ENCODE results near the gene ZNF215.
"Not testable (repeated sequence)": the region's sequence is repeated elsewhere in the genome, so short reads cannot be mapped to it uniquely, and the experiment has no call there.

ZNF215 gene

GRCh38 chr11:6926208-6927029 lies at the start of gene ZNF215:
Gene ZNF215, plus strand, starts transcription at chr11:6926426. Its CDS starts 5,847 bp downstream, at chr11:6932273.
- H3K27ac Mint-ChIP-seq = peak within 1 kb of the TSS; percentile 74
- H3K36me3 Mint-ChIP-seq (ENCODE audit: low read depth) = no peaks in the 10 kb centered on the region

GRCh38 chr11:6876914-6877313 lies 49.3 kb upstream of the ZNF215 start:
- Mint-ChIP-seq H3K27me3 (peaks cover 9% of the 10 kb centered on the region), H3K4me1 (ENCODE audit: low read depth) (no peaks in the 10 kb centered on the region), H3K36me3 (ENCODE audit: low read depth) (no peaks in the 10 kb centered on the region), H3K4me3 (no peak overlapping the region), H3K9me3 (no peaks in the 10 kb centered on the region), H3K27ac (no peak overlapping the region)
- DNase-seq = no peak

More at GRCh38 chr11:6926208-6927029, at the start of gene ZNF215:
- peaks cover 50% of the 10 kb centered on the region for H3K27me3 Mint-ChIP-seq
- peak within 1 kb of the TSS; percentile 83 for H3K4me3 Mint-ChIP-seq
- peak; percentile 64 for DNase-seq
- H3K9me3 Mint-ChIP-seq = no peaks in the 10 kb centered on the region
- H3K4me1 Mint-ChIP-seq (ENCODE audit: low read depth) = peaks cover 21% of the 10 kb centered on the region

GRCh38 chr11:6882751-6883150 lies 43.5 kb upstream of the ZNF215 start:
- H3K36me3 Mint-ChIP-seq (ENCODE audit: low read depth) = no peaks in the 10 kb centered on the region
- H3K4me3 Mint-ChIP-seq = no peak overlapping the region
- peaks cover 6% of the 10 kb centered on the region for H3K27me3 Mint-ChIP-seq
- H3K4me1 Mint-ChIP-seq (ENCODE audit: low read depth) = no peaks in the 10 kb centered on the region
- DNase-seq = no peak
- H3K9me3 Mint-ChIP-seq = no peaks in the 10 kb centered on the region
- H3K27ac Mint-ChIP-seq = no peak overlapping the region

- peaks cover 13% of the 10 kb centered on the region for H3K27me3 Mint-ChIP-seq
- H3K4me1 Mint-ChIP-seq (ENCODE audit: low read depth); H3K27ac Mint-ChIP-seq; H3K9me3 Mint-ChIP-seq; DNase-seq; H3K4me3 Mint-ChIP-seq; H3K36me3 Mint-ChIP-seq (ENCODE audit: low read depth): not testable (repeated sequence)
Observed at GRCh38 chr11:6887711-6888110, 38.5 kb upstream of the ZNF215 start.

GRCh38 chr11:6888830-6889229 lies 37.4 kb upstream of the ZNF215 start:
- Mint-ChIP-seq H3K4me3 (no peak overlapping the region), H3K4me1 (ENCODE audit: low read depth) (no peaks in the 10 kb centered on the region), H3K36me3 (ENCODE audit: low read depth) (no peaks in the 10 kb centered on the region), H3K27me3 (peaks cover 8% of the 10 kb centered on the region), H3K9me3 (no peaks in the 10 kb centered on the region), H3K27ac (no peak overlapping the region)
- DNase-seq = no peak

- H3K27me3 Mint-ChIP-seq = peaks cover 8% of the 10 kb centered on the region
Observed at GRCh38 chr11:6889835-6890234, 36.4 kb upstream of the ZNF215 start.

GRCh38 chr11:6892400-6892799 lies 33.8 kb upstream of the ZNF215 start, which contains the start of gene OR2D2:
Gene OR2D2, minus strand, starts transcription at chr11:6892500. Its CDS starts 0 bp downstream, at chr11:6892500.
- H3K36me3 Mint-ChIP-seq (ENCODE audit: low read depth) = no peaks in the 10 kb centered on the region
- H3K27ac Mint-ChIP-seq = no peak within 1 kb of the TSS
- no peak within 1 kb of the TSS for H3K4me3 Mint-ChIP-seq
- H3K27me3 Mint-ChIP-seq = peaks cover 8% of the 10 kb centered on the region
- no peaks in the 10 kb centered on the region for H3K9me3 Mint-ChIP-seq
- H3K4me1 Mint-ChIP-seq (ENCODE audit: low read depth) = no peaks in the 10 kb centered on the region
- no peak for DNase-seq

More at GRCh38 chr11:6889835-6890234, 36.4 kb upstream of the ZNF215 start:
- Mint-ChIP-seq H3K27ac (no peak overlapping the region), H3K4me3 (no peak overlapping the region), H3K4me1 (ENCODE audit: low read depth) (no peaks in the 10 kb centered on the region), H3K9me3 (no peaks in the 10 kb centered on the region), H3K36me3 (ENCODE audit: low read depth) (no peaks in the 10 kb centered on the region)
- DNase-seq = no peak

GRCh38 chr11:6894097-6894496 lies 32.1 kb upstream of the ZNF215 start:
- H3K27me3 Mint-ChIP-seq = peaks cover 21% of the 10 kb centered on the region
- no peaks in the 10 kb centered on the region for H3K9me3 Mint-ChIP-seq
- no peak overlapping the region for H3K27ac Mint-ChIP-seq
- no peaks in the 10 kb centered on the region for H3K4me1 Mint-ChIP-seq (ENCODE audit: low read depth)
- no peaks in the 10 kb centered on the region for H3K36me3 Mint-ChIP-seq (ENCODE audit: low read depth)
- no peak overlapping the region for H3K4me3 Mint-ChIP-seq
- DNase-seq = no peak

- Mint-ChIP-seq H3K4me1 (ENCODE audit: low read depth) (no peaks in the 10 kb centered on the region), H3K27ac (no peak overlapping the region), H3K9me3 (no peaks in the 10 kb centered on the region), H3K36me3 (ENCODE audit: low read depth) (no peaks in the 10 kb centered on the region), H3K4me3 (no peak overlapping the region), H3K27me3 (peaks cover 21% of the 10 kb centered on the region)
- no peak for DNase-seq
Observed at GRCh38 chr11:6895010-6895409, 31.2 kb upstream of the ZNF215 start.

- Mint-ChIP-seq H3K4me3 (no peak overlapping the region), H3K27me3 (peaks cover 13% of the 10 kb centered on the region), H3K27ac (no peak overlapping the region), H3K4me1 (ENCODE audit: low read depth) (no peaks in the 10 kb centered on the region), H3K9me3 (no peaks in the 10 kb centered on the region), H3K36me3 (ENCODE audit: low read depth) (no peaks in the 10 kb centered on the region)
- DNase-seq = no peak
Observed at GRCh38 chr11:6898911-6899310, 27.3 kb upstream of the ZNF215 start.

- no peak for DNase-seq
- H3K27me3 Mint-ChIP-seq = peaks cover 16% of the 10 kb centered on the region
- H3K4me3 Mint-ChIP-seq = no peak overlapping the region
- no peaks in the 10 kb centered on the region for H3K4me1 Mint-ChIP-seq (ENCODE audit: low read depth)
- H3K27ac Mint-ChIP-seq = no peak overlapping the region
- H3K36me3 Mint-ChIP-seq (ENCODE audit: low read depth) = no peaks in the 10 kb centered on the region
- no peaks in the 10 kb centered on the region for H3K9me3 Mint-ChIP-seq
Observed at GRCh38 chr11:6900327-6900999, 25.8 kb upstream of the ZNF215 start.

GRCh38 chr11:6904804-6905203 lies 21.4 kb upstream of the ZNF215 start:
- not testable (repeated sequence) for DNase-seq; H3K27ac Mint-ChIP-seq; H3K27me3 Mint-ChIP-seq; H3K9me3 Mint-ChIP-seq; H3K36me3 Mint-ChIP-seq (ENCODE audit: low read depth); H3K4me1 Mint-ChIP-seq (ENCODE audit: low read depth); H3K4me3 Mint-ChIP-seq

- Mint-ChIP-seq H3K27me3 (no peaks in the 10 kb centered on the region), H3K27ac (no peak overlapping the region), H3K4me3 (no peak overlapping the region), H3K36me3 (ENCODE audit: low read depth) (no peaks in the 10 kb centered on the region), H3K4me1 (ENCODE audit: low read depth) (no peaks in the 10 kb centered on the region), H3K9me3 (no peaks in the 10 kb centered on the region)
- no peak for DNase-seq
Observed at GRCh38 chr11:6911378-6911777, 14.8 kb upstream of the ZNF215 start.

GRCh38 chr11:6911948-6912347 lies 14.3 kb upstream of the ZNF215 start:
- Mint-ChIP-seq H3K27ac (no peak overlapping the region), H3K27me3 (no peaks in the 10 kb centered on the region), H3K36me3 (ENCODE audit: low read depth) (no peaks in the 10 kb centered on the region), H3K4me1 (ENCODE audit: low read depth) (no peaks in the 10 kb centered on the region), H3K4me3 (no peak overlapping the region), H3K9me3 (no peaks in the 10 kb centered on the region)
- no peak for DNase-seq

- Mint-ChIP-seq H3K36me3 (ENCODE audit: low read depth) (no peaks in the 10 kb centered on the region), H3K9me3 (no peaks in the 10 kb centered on the region), H3K4me1 (ENCODE audit: low read depth) (no peaks in the 10 kb centered on the region), H3K4me3 (no peak overlapping the region), H3K27ac (no peak overlapping the region), H3K27me3 (peaks cover 17% of the 10 kb centered on the region)
- no peak for DNase-seq
Observed at GRCh38 chr11:6919698-6920097, 6.5 kb upstream of the ZNF215 start.
